Hematopoietic multipotent progenitor cell treated with erythropoietin and hydrocortisone succinate and interleukin-3 and kit ligand, for 6 days (in vitro differentiated cells): Measurements from ENCODE around the gene AGAP6.
"Not testable (repeated sequence)": the region's sequence is repeated elsewhere in the genome, so short reads cannot be mapped to it uniquely, and the experiment has no call there.

Experiments
- DNase-seq: peaks from one replicate; pipeline ENCODE4 v3.0.0-alpha.2; 2015

The AGAP6 gene

DNA sequence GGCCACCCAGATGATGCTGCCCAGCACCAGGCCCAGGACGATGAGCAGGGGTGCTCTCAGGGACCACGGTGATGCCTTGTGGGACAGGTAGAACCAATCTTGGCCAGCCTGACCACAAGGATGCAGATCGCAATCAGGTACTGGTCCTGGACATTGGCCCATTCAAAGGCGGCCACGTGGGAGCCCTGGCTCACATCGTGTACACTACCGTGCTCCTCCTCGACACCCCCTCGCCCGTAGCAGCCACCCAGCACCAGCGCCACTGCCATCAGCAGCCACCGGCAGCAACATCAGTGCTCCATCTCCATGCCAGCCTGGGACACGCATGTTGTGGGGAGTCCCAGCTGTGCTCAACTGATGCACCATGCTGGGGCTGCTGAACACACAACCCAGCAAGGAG, 39.0 kb downstream of the AGAP6 start:
- no peak for DNase-seq

- no peak for DNase-seq
These were observed 45.3 kb downstream of the AGAP6 start for GRCh38 chr10:50033481-50033880.

DNA sequence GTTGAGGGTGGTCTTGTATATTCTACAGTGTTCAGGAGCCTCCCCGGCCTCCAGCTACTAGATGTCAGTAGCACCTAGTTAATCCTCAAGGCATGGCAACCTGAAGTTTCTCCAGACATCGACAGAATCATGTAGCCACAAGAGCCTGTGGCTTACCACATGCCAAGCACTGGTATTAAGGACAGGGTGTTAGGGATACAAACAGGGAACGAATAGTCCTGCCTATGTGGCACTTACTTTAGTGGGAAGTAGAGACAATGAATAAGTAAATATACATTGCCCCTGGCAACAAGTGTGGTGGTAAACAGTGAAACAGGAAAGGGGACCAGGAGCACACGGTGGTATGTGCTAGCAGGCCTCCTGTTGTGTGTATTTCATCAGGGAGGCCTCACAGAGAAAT, 47.1 kb downstream of the AGAP6 start:
- not testable (repeated sequence) for DNase-seq

GRCh38 chr10:50044941-50045664, 56.9 kb downstream of the AGAP6 start:
- no peak for DNase-seq

DNA sequence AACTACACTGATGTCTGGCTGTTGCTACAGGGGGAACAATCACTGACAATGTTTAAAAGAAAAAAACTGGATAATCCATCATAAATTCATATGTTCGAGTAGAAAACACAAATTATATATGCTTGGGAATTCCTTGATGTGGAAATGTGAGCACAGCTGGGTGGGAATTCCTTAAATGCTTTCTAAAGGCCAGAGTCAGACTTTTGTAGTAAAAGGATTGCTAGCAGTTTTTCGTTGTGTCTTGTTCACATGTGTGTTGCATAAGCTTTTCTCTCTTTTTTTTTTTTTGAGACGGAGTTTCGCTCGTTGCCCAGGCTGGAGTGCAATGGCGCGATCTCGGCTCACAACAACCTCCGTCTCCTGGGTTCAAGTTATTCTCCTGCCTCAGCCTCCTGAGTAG, 58.3 kb downstream of the AGAP6 start:
- DNase-seq, result not testable (repeated sequence)

DNA sequence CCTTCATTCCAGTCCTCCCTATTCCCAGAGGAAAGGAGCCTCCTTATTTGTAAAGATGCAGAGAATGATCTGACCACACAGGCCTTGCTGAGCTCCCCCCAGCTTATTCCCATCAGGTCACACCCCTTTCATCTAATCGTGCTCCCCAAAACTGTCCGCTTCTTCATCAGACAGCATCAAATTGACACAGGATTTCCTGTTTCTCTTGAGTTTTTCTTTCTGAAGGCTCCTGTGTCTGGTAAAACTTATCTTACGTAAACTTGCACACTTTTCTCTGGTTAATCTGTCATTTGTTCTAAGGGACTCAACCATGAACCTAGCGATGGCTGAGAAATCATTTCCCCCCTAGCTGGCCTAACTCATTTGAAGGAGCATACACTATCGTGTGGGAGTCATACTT, 59.4 kb downstream of the AGAP6 start:
- DNase-seq, result not testable (repeated sequence)

- not testable (repeated sequence) for DNase-seq
These were observed 63.9 kb downstream of the AGAP6 start for GRCh38 chr10:50051995-50052660.

- not testable (repeated sequence) for DNase-seq
These were observed 64.7 kb downstream of the AGAP6 start for GRCh38 chr10:50052778-50053376.

DNA sequence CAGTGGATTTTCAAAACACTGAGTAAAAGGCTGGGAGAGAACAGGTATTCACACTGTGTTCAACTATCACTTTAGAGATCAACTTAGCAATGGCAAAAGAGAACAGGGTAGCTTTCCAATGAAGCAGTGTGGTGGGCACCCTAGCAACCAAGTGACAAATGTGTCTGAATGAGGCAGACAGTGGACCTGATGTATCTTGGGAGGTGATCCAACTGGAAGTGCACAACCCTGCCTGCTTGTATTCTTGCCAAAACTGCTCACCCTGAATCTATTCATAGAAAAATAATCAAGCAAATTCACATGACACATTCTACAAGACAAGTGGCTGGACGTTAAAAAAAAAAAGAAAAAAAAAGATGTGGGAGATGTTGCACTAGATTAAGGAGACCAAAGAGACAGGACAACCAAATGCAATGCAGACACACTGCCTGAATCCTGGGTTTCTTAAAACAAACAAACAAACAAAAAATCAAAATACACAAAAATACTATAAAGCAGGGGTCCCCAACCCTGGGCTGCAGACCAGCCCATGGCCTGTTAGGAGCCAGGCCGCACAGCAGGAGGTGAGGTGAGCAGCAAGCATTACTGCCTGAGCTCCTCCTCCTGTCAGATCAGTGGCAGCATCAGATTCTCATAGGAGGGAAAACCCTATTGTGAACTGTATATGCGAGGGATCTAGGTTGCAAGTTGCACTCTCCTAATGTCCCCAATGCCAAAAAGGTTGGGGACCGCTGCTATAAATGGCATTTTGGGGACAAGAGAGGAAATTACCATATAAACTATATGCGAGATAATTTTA, 67.5 kb downstream of the AGAP6 start:
- not testable (repeated sequence) for DNase-seq

DNA sequence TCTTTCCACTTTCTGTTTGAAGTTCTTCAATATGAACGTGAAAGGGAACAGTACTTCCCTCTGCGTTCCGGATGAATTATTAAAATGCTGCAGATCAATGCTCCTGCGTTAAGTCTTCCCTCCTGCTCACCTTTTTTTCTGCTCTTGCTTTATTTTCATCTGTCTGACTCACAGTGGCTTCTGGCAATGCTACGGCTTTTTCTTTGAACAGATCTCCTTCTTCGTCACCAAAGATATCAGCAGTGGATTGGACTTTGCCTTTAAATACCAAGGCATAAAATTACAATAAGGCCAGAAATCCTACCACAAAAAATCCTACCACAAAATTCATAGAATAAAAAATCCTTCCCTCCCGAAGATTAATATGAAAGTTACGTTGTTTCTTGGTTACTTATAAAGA, 68.4 kb downstream of the AGAP6 start:
- not testable (repeated sequence) for DNase-seq

DNA sequence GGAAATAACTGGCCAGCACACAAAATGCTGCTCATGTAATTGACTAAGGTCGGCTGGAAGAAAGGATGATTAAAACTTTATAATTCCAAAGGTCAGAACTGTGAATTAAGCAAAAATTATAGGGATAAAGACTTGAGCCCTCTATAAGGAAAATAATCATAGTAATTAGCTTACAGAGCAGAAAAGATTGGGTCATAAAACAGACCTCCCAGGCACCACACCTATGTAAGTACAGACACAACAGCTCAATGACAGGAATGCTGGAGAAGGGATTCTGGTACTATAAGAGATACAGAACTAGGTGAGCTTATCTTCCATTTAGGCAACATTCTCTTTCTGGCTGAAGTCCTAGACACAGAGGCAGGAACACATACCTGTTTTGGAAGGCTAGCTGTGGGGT, 70.5 kb downstream of the AGAP6 start:
- DNase-seq, result not testable (repeated sequence)

DNA sequence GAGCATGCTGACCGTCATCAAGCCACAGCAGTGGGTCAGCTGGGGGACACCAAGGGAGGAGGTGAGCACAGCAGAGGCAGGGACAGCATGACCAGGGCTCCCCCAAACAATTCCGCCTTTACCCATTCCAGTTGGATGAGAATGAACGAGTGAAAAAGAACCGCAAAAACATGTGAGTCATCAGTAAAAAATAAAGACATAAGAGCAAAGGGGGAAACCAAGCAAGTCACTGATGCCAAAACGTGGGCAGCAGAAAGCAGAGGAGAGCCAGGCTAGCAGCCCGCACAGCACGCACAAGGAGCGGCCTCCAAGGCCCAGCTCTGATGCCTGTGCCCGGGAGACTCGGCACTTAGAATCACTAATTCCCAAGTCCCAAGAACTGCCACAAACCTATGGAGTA, 71.7 kb downstream of the AGAP6 start:
- not testable (repeated sequence) for DNase-seq
